Mammary microvascular endothelial cell (primary cell): ENCODE results near the gene PPT1. TPM values are rescaled to one million over a fixed set of nuclear protein-coding genes. Genes with fewer than 3 reads are reported as not detected.

Experiments used
- total RNA-seq: library from RNA; depleted of rRNA; stranded (reverse); fragments of >200 nt; gene quantifications from 2 replicates; pipeline ENCODE4 v1.2.3, GENCODE V29; 2015

Gene PPT1
- 78.4 and 109 TPM in 2 replicates for total RNA-seq

GRCh38 chr1:40096977-40097782 is at the start of gene PPT1:
Gene PPT1 (minus strand): TSS chr1:40097252. CDS start chr1:40097238, 14 bp downstream.

GRCh38 chr1:40040511-40041465 is 56.3 kb downstream of the PPT1 start, which contains the start of gene CAP1:
Gene CAP1 (plus strand): TSS chr1:40040729. CDS start chr1:40059347, 18,618 bp downstream.

Other genes with a start within 250 kb of the PPT1 start
- 11.6 and 12.5 TPM in 2 replicates for gene TRIT1, start 213.7 kb downstream of the PPT1 start, total RNA-seq
- gene MYCL, start 195.3 kb downstream of the PPT1 start, total RNA-seq = not detected in 2 replicates
- 3.1 TPM in 2 replicates for gene MFSD2A, start 142.1 kb downstream of the PPT1 start, total RNA-seq
- gene CAP1, start 56.5 kb downstream of the PPT1 start, total RNA-seq = 536 and 540 TPM in 2 replicates
- gene RLF, start 64.1 kb upstream of the PPT1 start, total RNA-seq = 5.6 and 6.3 TPM in 2 replicates
- not detected in 2 replicates for gene TMCO2, start 150.7 kb upstream of the PPT1 start, total RNA-seq
- gene ZMPSTE24, start 161.0 kb upstream of the PPT1 start, total RNA-seq = 42.9 and 43.0 TPM in 2 replicates
- gene COL9A2, start 220.0 kb upstream of the PPT1 start, total RNA-seq = 0.10 TPM in 1 of 2 replicates, not detected in the other